Loucy (cell line): Measurements from ENCODE around the gene FOXC1.

Source experiments
- H2AFZ ChIP-seq: fragments of 200-600 bp; sonication (generic); 2 replicates; pipeline ENCODE4 v1.6.0; 2016; ENCODE audit warnings: antibody characterized with exemption, mild to moderate bottlenecking, low read length, moderate library complexity
- H3F3A ChIP-seq: fragments of 200-600 bp; 2 replicates; pipeline ENCODE4 v1.6.0; 2016; ENCODE audit warnings: antibody characterized with exemption, low read depth, mild to moderate bottlenecking
- H3K27me3 ChIP-seq: fragments of 200-600 bp; sonication (generic); 2 replicates; pipeline ENCODE4 v1.6.1; 2014; ENCODE audit warnings: low read length, mild to moderate bottlenecking; ENCODE audit not compliant: insufficient read depth, poor library complexity, severe bottlenecking
- H3K36me3 ChIP-seq: fragments of 200-600 bp; sonication (generic); 2 replicates; pipeline ENCODE4 v1.6.1; 2016; ENCODE audit warnings: low read length; ENCODE audit not compliant: insufficient read depth
- H3K4me1 ChIP-seq: fragments of 200-600 bp; sonication (generic); 2 replicates; pipeline ENCODE4 v1.5.1; 2014; ENCODE audit warnings: low read length, mild to moderate bottlenecking; ENCODE audit not compliant: insufficient read depth, poor library complexity, severe bottlenecking
- H3K4me2 ChIP-seq: fragments of 200-600 bp; sonication (generic); 2 replicates; pipeline ENCODE4 v1.6.0; 2014; ENCODE audit warnings: antibody characterized with exemption, low read length, low read depth, mild to moderate bottlenecking; ENCODE audit not compliant: poor library complexity, severe bottlenecking
- H3K4me3 ChIP-seq: fragments of 200-600 bp; sonication (generic); 2 replicates; pipeline ENCODE4 v1.5.1; 2014; ENCODE audit warnings: low read length, mild to moderate bottlenecking, mixed read lengths; ENCODE audit not compliant: poor library complexity, severe bottlenecking
- H3K79me2 ChIP-seq: fragments of 200-600 bp; sonication (generic); 2 replicates; pipeline ENCODE4 v1.6.1; 2014; ENCODE audit warnings: low read length; ENCODE audit not compliant: insufficient read depth
- H3K9ac ChIP-seq: fragments of 200-600 bp; sonication (generic); 2 replicates; pipeline ENCODE4 v1.6.0; 2014; ENCODE audit warnings: mild to moderate bottlenecking, low read depth, low read length, moderate library complexity; ENCODE audit not compliant: poor library complexity, severe bottlenecking
- H3K9me2 ChIP-seq: fragments of 200-600 bp; sonication (generic); replicated peaks from 2 replicates; pipeline ENCODE4 v1.6.1; 2016; ENCODE audit warnings: low read depth, low read length, mixed read lengths
- H3K9me3 ChIP-seq: fragments of 200-600 bp; sonication (generic); 2 replicates; pipeline ENCODE4 v1.6.1; 2014; ENCODE audit warnings: mild to moderate bottlenecking, antibody characterized with exemption, low read length, low read depth; ENCODE audit not compliant: insufficient read depth
- H4K20me1 ChIP-seq: fragments of 200-600 bp; sonication (generic); 2 replicates; pipeline ENCODE4 v1.6.0; 2014; ENCODE audit warnings: antibody characterized with exemption, low read length, mild to moderate bottlenecking; ENCODE audit not compliant: insufficient read depth, poor library complexity, severe bottlenecking
- EZH2phosphoT487 ChIP-seq: fragments of 200-600 bp; IDR thresholded peaks from 2 replicates; pipeline ENCODE4 v1.6.1; 2018; ENCODE audit warnings: antibody characterized with exemption, mild to moderate bottlenecking, moderate library complexity, borderline replicate concordance
- TF ChIP-seq, protein P1 (sequence below): fragments of 200-600 bp; sonication (generic); conservative IDR thresholded peaks from 2 replicates; pipeline ENCODE4 v1.5.1; 2014; ENCODE audit warnings: mild to moderate bottlenecking, antibody characterized with exemption, low read length

The FOXC1 gene

GRCh38 chr6:1609648-1610496 is at the start of gene FOXC1:
Gene FOXC1 (plus strand): TSS chr6:1609915. CDS start chr6:1610446, 531 bp downstream.
- no peaks in the 10 kb centered on the region for H4K20me1 ChIP-seq
- H3K27me3 ChIP-seq = no peaks in the 10 kb centered on the region
- H3K9ac ChIP-seq = no peak within 1 kb of the TSS
- no peak within 1 kb of the TSS for H3K4me3 ChIP-seq
- no peaks in the 10 kb centered on the region for H3K79me2 ChIP-seq
- no peaks in the 10 kb centered on the region for H3F3A ChIP-seq
- TF ChIP-seq, protein P1, sequence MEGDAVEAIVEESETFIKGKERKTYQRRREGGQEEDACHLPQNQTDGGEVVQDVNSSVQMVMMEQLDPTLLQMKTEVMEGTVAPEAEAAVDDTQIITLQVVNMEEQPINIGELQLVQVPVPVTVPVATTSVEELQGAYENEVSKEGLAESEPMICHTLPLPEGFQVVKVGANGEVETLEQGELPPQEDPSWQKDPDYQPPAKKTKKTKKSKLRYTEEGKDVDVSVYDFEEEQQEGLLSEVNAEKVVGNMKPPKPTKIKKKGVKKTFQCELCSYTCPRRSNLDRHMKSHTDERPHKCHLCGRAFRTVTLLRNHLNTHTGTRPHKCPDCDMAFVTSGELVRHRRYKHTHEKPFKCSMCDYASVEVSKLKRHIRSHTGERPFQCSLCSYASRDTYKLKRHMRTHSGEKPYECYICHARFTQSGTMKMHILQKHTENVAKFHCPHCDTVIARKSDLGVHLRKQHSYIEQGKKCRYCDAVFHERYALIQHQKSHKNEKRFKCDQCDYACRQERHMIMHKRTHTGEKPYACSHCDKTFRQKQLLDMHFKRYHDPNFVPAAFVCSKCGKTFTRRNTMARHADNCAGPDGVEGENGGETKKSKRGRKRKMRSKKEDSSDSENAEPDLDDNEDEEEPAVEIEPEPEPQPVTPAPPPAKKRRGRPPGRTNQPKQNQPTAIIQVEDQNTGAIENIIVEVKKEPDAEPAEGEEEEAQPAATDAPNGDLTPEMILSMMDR = no peak
- TF ChIP-seq EZH2phosphoT487 = no peak
- H3K4me1 ChIP-seq = no peaks in the 10 kb centered on the region
- H3K9me2 ChIP-seq = no peaks in the 10 kb centered on the region
- H3K36me3 ChIP-seq = no peaks in the 10 kb centered on the region
- no peaks in the 10 kb centered on the region for H3K9me3 ChIP-seq
- no peak within 1 kb of the TSS for H2AFZ ChIP-seq
- no peak within 1 kb of the TSS for H3K4me2 ChIP-seq

- Histone ChIP-seq H3F3A (no peaks in the 10 kb centered on the region), H3K79me2 (no peaks in the 10 kb centered on the region), H3K9me3 (no peaks in the 10 kb centered on the region; the same call in 1 of the 2 replicates), H3K9ac (no peak overlapping the region), H4K20me1 (no peaks in the 10 kb centered on the region), H3K27me3 (no peaks in the 10 kb centered on the region), H2AFZ (no peak overlapping the region), H3K9me2 (no peaks in the 10 kb centered on the region), H3K4me3 (no peak overlapping the region), H3K4me1 (no peaks in the 10 kb centered on the region), H3K36me3 (no peaks in the 10 kb centered on the region), H3K4me2 (no peak overlapping the region)
- TF ChIP-seq, protein P1 = no peak
- TF ChIP-seq EZH2phosphoT487 = no peak
Observed at GRCh38 chr6:1560281-1561058, 49.2 kb upstream of the FOXC1 start.

DNA sequence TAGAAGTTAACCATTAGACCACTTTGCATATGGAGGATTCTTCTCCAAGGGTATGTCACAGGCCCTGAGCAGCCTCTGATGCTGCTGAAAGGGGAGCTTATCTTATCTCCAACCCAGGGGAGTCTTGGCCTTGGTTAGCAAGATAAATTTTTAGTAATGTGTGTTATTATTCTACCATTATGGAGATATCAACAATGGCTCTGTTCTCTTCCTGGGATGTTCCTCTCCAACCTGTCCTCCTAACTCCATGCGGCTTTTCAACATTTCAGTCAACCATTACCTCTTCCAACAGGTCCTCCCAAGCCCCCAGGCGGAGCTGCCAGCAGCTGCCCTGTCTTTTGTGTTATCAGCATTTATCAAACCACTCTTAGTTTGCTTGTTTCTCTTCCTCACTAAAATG is 48.4 kb upstream of the FOXC1 start:
- Histone ChIP-seq H3K4me3 (no peak overlapping the region), H3K9ac (no peak overlapping the region), H3K9me3 (no peaks in the 10 kb centered on the region; the same call in 1 of the 2 replicates), H3K79me2 (no peaks in the 10 kb centered on the region), H3F3A (no peaks in the 10 kb centered on the region), H3K4me2 (no peak overlapping the region), H3K9me2 (no peaks in the 10 kb centered on the region), H3K36me3 (no peaks in the 10 kb centered on the region), H3K27me3 (no peaks in the 10 kb centered on the region), H4K20me1 (no peaks in the 10 kb centered on the region), H2AFZ (no peak overlapping the region), H3K4me1 (no peaks in the 10 kb centered on the region)
- TF ChIP-seq EZH2phosphoT487 = no peak
- TF ChIP-seq, protein P1 = no peak
